Stimulated activated CD4-positive, alpha-beta T cell treated with anti-CD3 and anti-CD28 coated beads, Interleukin-1b, Interleukin-23, amount 100 ng/mL, for 24 hours (primary cell): ENCODE results near the gene NUP214.
"Not testable (repeated sequence)": the region's sequence is repeated elsewhere in the genome, so short reads cannot be mapped to it uniquely, and the experiment has no call there.

Experiments
- DNase-seq, 4 experiments: peaks; one replicate each; pipeline ENCODE4 v3.0.0-alpha.2; 2020; ENCODE audit warnings: low read depth in 4 of 4, low spot score in 1 of 4

The NUP214 gene

DNA sequence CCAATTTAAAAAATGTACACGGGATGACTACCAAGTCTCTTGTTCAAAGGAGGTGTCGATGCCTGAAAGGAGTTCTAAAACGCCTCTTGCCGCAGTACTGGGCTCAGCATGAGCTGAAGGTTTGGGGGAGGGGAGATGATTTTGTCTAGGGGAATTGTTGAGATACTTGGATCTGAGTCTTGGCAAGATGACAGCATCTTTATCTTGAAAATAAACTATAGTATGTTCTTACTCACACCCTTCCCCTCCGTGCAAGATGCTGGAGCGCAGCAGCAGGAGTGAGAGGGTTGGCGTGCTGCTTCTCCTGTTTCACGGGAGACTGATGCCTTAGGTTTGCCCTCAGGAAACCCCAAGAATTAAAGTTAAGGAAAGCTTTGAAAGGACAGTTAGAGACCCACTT, 103.6 kb downstream of the NUP214 start:
- DNase-seq = no peak

DNA sequence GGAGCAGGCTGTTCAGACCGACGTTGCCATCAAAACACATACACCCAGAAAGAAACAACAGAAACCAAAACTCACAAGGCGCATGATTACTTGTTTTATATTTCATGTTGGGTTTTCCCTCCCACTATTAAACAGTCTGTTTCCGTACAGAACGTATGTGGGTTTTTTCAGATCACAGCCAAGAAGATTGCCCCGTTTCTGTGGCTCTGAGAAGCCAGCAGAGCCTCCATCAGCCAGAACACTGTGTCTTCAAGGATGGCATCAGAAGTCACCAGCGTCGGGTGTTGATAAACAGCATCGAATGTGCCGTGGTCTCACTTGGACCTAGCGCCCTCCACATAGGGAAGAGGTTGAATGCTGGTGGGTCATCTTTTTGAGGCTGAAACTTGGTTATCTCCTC, 108.2 kb downstream of the NUP214 start:
- no peak for DNase-seq

DNA sequence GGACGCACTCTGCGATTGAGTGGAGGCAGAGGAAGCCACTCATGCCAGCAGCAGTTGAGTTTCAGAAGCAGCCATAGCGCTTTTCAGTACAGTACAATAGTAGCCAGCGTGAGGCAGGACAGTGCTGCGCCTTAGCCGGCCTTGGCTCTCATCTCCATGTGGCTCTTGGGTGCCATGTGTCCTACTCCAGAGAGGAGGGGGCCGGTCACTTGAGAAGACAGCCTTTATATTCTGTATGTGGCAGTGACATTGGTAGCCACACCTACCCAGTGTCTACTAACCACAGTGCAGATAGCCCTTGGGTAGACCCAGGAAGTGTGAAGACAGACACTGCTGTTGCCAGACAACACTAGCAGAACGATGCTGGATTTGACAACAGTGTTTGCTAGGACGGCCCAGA, 108.6 kb downstream of the NUP214 start:
- no peak for DNase-seq

DNA sequence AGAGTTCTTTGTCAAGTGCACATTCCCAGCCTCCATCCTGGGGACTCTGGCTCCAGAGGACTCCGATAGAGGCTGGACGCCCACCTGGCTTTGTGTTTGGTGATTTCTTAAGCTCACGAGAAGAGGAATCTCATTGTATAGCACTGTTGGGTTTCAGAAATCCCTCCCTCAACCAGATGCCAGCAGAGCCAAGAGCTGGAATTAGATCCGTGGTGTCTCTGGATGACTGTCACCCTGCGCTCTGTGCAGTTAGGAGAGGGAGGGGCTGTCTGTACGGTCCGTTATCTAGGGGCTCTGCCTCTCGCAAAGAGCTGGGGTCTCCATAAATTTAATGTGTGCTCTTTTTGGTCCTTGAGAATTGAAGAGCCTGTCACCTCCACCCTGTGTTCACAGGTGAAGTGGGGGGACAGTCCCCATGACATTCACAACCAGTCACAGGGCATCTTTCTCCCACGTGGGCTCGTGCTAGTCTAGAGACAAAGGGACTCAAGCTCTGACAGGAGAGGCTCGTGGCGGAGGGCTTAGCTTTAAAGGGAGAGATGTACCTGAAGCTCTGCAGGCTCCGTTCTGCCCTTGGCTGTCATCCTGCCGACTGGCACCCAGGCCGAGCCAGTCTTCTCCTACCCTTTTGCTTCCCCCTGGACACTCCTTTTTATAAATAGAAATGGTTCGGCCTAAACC, 109.6 kb downstream of the NUP214 start:
- DNase-seq = no peak

DNA sequence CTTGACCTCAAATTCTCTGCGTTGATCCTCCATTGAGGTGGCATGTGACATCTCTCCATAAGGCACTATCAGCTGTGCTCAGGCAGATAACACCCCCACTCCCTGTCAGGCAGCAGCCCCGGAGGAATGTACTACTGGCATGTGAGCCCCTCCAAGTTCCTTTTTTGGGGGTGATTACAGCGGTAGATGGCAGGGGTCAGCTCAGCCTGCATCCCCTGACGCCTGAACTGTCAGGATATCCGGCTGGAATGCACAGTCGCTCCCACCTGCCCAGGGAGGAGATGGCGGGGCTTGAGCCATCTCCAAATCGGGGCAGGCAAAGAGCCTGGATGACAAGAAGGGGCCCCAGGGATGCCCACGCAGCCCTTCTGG, 110.1 kb downstream of the NUP214 start:
- no peak for DNase-seq

DNA sequence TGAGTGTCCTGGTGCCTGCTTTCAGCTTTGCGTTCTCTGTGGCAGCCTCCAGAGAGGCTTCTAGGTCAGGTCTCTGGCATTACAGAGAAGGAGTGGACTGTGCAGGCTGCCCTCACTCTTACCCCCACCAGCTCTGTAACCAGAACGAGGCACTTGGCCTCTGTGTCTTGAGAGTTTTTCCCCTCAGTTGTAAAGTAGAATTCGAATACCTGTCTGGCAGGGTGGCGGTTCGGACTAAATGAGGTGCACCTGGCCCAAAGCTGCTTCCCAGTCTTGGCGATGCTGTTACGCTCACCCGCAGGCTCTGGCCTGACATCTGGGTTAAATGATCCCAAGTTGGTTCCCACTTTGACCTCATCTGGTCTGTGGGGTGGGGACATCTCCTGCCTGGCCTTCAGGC, 110.8 kb downstream of the NUP214 start:
- DNase-seq = no peak

DNA sequence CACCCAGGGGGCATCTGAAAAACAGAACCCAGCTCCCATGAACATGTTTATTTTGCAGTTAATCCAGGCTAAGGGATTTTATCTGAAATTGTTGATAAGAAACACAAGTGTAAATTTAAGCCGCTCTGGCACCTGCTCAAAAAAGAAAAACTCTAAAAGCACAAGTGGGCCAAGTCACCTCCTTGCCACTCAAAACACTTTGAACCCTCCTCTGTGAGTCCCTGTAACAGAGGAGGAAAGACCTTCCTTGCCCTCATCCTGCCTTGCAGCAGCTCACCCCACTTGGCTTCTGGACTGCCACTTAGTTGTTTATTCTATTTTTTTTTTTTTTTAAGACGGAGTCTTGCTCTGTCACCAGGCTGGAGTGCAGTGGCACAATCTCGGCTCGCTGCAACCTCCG, 111.4 kb downstream of the NUP214 start:
- DNase-seq = no peak

DNA sequence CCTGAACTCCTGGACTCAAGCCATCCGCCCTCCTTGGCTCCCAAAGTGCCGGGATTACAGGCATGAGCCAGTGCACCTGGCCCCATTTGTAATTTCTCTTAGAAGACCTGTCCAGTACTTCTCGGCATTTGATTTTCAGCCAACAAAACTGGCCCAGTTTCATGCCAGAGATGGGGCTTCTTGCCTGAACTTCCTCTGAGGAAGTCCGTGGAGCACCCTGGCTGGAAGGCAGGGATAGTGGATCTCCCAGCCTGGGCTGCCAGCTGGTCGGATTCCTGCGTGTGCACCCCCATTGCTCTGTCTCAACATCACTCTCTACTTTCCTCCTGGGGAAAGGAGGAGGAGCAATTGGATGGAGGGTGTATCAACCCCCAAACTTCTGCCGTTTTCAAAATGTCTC, 111.9 kb downstream of the NUP214 start:
- DNase-seq = no peak

DNA sequence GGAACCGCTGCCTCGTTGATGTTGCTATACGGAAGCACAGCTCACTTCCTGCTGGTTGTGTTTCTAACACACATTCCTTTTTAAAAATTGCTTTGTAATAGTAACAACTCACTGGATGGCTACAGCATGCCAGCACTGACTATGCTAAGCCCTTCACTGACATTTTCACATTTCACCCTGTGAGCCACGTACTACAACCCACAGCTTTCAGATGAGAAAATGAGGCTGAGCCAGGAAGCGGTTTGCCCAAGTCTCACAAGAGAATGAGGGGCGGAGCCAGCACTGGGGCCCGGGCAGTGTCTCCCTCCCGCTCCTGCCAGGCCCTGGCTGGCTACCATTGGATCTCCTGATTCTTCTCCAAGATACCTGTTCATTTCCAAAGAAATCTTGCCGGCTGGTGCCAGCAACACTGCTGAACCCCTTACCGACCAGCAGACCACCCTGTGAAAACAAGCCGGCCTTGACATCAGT, 112.6 kb downstream of the NUP214 start:
- DNase-seq = peak; percentile 58 to 85 (median 70)

DNA sequence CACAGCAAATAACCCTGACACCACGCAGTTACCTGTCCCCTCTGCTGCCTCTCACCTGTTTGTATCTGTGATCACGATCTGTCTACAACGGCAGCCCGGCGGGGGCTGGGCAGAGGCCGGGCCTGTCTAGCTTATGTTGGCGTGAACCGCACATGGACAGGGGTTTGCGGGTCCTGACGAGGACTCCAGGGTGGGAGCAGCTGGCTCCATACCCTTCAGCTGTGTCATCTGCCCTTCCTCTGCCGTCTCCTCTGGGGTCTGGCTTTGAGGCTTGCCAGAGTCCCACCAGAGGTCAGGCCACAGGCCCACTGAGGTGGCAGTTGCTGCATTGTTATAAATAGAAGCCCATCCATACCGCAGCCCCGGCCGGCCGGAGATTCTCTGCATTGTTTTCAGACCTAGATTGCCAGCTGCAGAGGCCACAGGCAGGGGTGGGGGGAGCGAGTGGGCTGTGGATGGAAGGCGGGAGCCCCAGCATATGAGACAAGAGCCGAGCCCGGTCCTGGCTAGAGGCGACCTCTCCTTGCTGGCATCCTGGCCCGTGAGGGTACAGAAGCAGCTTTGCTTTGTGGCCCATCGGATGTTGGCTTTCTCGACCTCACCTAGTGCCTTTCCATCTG, 113.1 kb downstream of the NUP214 start:
- DNase-seq = no peak

DNA sequence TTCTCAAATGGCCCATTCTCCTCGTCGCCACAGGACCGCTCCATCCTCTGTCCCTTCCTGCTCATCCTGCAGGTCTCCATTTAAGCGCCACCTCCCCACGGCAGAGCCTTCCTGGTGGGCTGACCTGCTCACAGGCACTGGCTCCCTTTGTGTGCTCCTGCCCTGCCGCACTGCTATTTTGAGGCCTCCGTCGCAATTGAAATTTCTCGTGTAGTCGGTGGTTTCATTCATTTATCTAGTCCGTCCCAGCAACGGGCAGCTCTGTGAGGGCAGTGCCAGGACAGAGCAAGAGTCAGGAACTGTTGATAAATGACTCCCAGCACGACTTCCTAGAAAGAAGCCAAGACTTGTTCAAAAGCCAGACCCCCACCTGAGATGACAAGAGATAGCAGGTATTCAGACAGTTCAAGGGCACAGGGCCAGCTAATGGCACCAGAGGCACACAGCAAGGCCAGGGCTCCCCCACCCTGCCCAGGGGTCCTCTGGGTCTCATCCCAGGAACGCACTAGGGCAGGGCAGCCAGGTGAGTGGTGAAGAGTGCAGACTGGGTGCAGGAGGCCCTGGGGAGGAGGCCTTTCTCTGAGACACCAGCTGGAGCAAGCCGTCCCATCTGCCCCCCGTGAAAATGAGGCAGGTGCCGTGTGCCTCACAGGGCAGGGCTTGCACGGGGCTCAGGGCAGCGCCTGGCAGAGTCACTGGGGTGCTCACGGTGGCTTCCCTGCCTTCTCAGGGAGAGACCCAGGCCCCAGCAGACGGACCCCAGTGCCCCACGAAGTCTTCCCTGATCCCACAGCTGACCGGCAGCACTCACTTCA, 114.0 kb downstream of the NUP214 start:
- no peak for DNase-seq

DNA sequence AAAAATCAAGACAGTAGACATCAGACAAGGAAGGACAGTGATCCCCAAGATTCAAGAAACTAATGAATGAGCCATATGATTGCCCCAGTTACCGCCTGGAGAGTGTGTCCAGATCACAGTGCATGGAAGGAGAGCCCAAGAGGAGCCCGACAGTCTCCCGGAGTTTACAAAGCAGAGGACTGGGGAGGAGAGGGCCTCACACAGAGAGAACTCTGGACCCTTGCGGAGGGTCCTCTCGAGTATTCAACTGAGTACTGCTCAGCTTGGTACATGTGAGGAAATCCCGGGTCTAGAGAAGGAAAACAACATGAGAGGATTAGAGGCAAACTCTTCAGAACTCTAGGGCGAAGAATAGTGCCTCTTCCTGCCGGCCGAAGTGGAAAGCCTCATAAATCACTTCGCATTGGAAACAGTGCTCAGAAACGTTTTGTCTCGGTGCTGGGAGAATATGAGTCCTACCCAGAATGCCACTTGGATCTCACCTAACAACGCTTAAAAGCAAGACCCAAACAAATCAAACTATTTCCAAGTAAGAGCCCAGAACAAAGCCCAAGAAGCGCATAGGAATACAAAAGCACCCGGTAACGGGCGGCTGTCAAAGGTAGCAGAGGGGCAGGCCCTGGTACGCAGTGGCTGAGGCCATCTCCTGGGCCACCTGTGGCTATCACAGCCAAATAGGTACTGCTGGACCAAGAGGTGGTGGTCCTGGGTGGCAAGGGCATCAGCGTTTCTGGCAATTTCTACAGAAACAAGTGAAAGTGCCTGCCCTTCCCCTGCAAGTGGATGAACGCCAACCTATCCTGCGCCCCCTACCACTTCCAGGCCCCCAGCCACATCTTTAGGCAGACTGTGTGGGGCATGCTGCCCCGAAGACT, 114.9 kb downstream of the NUP214 start:
- no peak for DNase-seq

DNA sequence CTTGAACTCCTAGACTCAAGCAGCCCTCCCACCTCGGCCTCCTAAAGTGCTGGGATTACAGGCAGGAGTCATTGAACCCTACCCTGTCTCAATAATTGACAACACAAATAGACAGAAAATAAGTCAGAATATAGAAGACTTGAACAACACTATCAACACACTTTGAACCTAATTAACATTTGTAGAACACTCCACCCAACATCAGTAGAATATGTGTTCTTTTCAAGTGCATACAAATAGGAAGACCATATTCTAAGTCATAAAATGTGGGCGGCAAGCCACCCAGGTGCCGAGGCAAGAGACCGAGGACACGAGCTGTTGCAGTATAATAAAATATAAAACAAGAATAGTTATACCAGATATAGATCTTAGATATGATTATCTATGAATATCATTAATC, 118.9 kb downstream of the NUP214 start:
- DNase-seq = not testable (repeated sequence)

DNA sequence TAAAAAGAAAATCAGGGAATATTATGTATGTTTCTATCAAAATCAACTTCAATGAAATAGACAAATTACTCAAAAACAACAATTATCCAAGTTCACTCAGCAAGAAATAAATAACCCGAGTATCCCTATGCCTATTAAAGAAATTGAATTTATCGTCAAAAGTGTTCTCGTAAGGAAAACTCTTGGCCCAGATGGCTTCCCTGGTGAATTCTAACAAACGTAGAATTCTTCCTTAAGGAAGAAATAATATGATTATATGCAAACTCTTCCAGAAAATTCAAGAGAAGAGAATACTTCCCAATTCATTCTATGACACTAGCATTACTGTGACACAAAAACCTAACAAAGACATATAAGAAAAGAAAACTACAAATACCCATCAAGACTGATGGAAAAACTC, 121.2 kb downstream of the NUP214 start:
- DNase-seq = no peak

DNA sequence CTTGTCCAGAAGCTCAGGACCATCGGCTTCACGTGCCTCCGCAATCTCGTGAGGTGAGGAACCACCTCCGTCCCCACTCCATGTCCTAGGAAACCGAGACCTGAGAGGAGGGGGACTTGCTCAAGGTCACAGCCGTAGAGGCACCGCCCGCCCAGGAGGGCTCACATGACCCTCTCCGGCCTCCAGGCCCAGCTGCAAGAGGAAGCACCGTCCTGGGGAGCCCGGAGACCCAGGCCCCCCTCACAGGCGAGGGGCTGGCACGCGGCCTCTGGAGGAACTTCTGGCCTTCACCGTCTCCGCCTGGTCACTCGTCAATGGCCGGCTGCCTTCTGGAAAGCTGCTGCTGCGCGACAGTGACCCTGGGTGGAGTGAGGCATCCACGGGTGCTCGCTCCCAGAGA, 126.7 kb downstream of the NUP214 start:
- no peak for DNase-seq

DNA sequence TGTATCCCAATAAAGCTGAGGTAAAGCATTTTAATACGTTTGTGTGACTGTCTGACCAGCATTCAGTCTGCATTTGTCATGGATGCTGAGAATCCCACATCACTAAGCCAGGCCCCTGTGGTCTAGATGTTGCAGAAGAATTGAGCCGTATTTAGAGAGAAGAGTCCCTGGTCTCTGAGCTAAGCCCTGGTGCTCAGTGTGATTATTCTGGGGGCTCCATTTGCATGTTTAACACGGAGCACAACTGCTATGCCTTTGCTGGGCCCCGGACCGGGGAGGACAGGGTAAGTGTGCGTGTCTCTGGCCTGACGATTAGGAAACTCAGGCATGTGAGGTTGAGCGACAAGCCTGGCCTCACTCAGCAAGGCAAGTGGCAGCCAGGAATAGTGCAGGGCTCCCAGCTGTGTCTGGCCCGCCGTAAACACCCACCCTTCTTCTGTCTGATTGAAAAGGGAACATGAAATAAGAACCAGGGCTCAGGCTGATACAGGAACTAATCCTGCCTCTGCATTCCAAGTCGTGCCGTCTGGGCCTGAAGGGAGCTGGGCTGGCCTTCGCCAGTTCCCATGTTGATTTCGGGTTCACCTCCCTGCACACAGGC, 128.6 kb downstream of the NUP214 start:
- no peak for DNase-seq

DNA sequence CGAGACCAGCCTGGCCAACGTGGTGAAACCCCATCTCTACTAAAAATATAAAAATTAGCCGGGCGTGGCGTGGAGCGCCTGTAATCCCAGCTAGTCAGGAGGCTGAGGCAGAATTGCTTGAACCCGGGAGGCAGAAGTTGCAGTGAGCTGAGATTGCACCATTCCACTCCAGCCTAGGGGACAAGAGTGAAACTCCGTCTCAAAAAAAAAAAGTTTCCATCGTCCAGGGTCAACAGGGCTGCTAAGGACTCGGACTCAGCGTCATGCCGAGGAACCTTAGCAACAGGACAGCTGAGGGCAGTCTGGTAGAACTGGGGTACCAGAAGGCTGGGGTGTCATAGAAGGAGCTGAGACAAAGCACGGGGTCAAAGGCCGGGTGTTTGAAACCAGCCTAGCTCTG, 129.2 kb downstream of the NUP214 start:
- DNase-seq = no peak

DNA sequence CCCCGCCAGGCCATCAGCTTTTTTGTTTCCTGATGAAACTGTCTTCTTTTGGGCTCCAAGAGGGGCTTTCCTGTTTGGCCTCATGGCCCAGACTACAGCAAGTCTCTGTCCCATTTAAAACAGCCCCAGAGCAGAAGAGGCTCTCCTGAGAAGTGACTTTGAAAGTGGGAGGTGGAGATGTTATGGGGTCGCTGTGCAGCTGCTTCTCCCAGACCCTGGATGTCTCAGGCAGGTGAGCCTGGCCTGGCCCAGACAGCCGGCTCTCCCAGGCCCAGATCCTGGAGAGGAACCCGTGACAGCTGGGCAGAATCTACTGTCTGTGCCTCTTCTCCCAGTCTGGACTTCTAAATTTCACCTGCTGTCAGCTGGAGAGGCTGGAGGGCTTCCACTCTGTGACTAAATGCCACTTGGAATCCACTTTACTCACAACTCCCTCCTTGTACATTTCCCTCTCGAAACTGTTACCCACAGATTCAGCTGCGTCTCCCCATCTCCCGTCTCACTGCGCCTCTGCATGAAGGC, 130.4 kb downstream of the NUP214 start:
- no peak for DNase-seq

DNA sequence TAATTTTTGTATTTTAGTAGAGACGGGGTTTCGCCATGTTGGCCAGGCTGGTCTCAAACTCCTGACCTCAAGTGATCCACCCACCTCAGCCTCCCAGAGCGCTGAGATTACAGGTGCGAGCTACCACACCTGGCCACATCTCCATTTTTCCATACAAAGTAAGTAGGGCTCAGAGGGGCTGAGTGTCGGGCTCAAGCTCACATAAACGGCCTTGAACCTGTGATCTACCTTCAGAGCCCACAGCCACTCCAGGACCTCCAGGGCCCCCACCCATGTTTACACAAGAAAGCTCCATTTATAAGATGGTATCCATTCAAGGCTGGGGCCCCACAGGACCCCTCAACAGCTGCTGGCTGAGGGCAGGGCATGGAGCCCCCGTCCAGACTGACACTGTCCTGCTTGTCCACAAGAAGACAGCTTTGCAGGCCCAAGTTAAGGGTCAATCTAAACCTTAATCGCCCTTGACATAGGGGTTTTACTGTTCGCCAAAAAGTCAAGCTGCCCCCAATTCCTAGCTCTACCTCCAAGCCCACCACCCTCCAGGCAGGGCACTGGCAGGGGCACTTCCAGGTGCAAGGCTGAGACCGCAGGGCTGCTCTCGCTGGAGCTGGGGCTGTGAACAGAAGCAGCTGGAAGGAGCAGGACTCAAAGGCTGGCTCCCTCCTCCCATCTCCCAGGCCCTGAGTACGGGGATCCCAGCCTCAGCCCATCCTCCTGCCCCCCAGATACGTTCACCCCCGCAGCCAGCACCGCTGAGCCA, 132.1 kb downstream of the NUP214 start:
- no peak for DNase-seq

DNA sequence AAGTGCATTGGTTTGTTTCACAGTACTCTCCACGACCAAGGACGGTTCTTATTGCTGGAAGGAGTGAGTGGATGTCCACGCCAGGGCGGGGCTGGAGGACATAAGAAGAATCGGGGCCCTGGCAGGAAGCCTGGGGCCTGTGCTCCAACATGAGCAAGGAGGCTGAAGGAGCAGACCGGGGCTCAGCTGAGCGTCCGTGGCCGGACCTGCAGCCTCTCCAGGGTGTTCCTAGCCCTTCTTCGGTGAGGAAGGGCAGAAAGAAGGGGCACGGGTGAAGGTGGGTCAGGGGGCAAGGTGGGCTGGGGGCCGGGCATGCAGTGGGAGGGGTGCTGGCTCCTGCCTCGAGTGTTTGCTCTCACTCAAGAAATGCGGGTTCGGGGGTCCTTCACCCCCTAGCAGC, 132.8 kb downstream of the NUP214 start:
- DNase-seq = no peak
